GM21619 (cell line): ENCODE measurements around the gene STOML3.

Experiments
- ATAC-seq: cut with Tn5 transposase; IDR thresholded peaks from one replicate; pipeline ENCODE4 v1.9.1; 2021; ENCODE audit not compliant: unreplicated experiment

Gene STOML3

GRCh38 chr13:38921081-38921480 is 69.5 kb downstream of the STOML3 start:
- ATAC-seq: no peak
